H9 (cell line): Measurements from ENCODE around the gene IL36RN. TPM values are rescaled to one million over a fixed set of nuclear protein-coding genes. Genes with fewer than 3 reads are reported as not detected.

ENCODE experiments used
- DNase-seq: peaks from one replicate; pipeline ENCODE4 v3.0.0-alpha.2; 2017
- H2AFZ ChIP-seq: one replicate; pipeline ENCODE4 v1.6.1; 2013; ENCODE audit warnings: mild to moderate bottlenecking, low read length, control low read depth, moderate library complexity
- H2AK5ac ChIP-seq: 2 replicates; pipeline ENCODE4 v1.6.1; 2013; ENCODE audit warnings: low read length, control low read depth, mixed read lengths; ENCODE audit not compliant: insufficient read length
- H2BK120ac ChIP-seq: one replicate; pipeline ENCODE4 v1.6.1; 2013; ENCODE audit warnings: low read depth, mild to moderate bottlenecking, low read length, control low read depth, inconsistent platforms; ENCODE audit not compliant: poor library complexity, severe bottlenecking
- H2BK12ac ChIP-seq: 2 replicates; pipeline ENCODE4 v1.6.1; 2013; ENCODE audit warnings: low read length, control low read depth, mixed read lengths, low read depth; ENCODE audit not compliant: insufficient read length
- H2BK15ac ChIP-seq: 2 replicates; pipeline ENCODE4 v1.6.1; 2013; ENCODE audit warnings: low read depth, low read length, control low read depth
- H2BK20ac ChIP-seq: one replicate; pipeline ENCODE4 v1.6.1; 2013; ENCODE audit warnings: low read depth, mild to moderate bottlenecking, low read length, control low read depth, inconsistent platforms; ENCODE audit not compliant: poor library complexity, severe bottlenecking
- H2BK5ac ChIP-seq: 2 replicates; pipeline ENCODE4 v1.6.1; 2013; ENCODE audit warnings: low read length, control low read depth, mixed read lengths; ENCODE audit not compliant: insufficient read length
- H3K14ac ChIP-seq: 2 replicates; pipeline ENCODE4 v1.6.1; 2013; ENCODE audit warnings: low read length, control low read depth; ENCODE audit not compliant: insufficient read depth
- H3K18ac ChIP-seq: 2 replicates; pipeline ENCODE4 v1.6.1; 2013; ENCODE audit warnings: low read depth, mild to moderate bottlenecking, mixed read lengths, low read length, control low read depth; ENCODE audit not compliant: insufficient read length
- H3K23ac ChIP-seq: 2 replicates; pipeline ENCODE4 v1.6.1; 2013; ENCODE audit warnings: low read length, control low read depth, mixed read lengths, low read depth; ENCODE audit not compliant: insufficient read length
- H3K23me2 ChIP-seq: 2 replicates; pipeline ENCODE4 v1.6.1; 2013; ENCODE audit warnings: low read depth, mild to moderate bottlenecking, mixed read lengths, low read length, control low read depth; ENCODE audit not compliant: insufficient read length, poor library complexity, severe bottlenecking
- H3K27ac ChIP-seq: 2 replicates; pipeline ENCODE4 v1.5.1; 2013; ENCODE audit warnings: low read length, control low read depth, mixed read lengths, low read depth; ENCODE audit not compliant: insufficient read length
- H3K27me3 ChIP-seq: 2 replicates; pipeline ENCODE4 v1.6.1; 2013; ENCODE audit warnings: low read length, control low read depth, inconsistent platforms; ENCODE audit not compliant: insufficient read depth
- H3K4ac ChIP-seq: 2 replicates; pipeline ENCODE4 v1.6.1; 2013; ENCODE audit warnings: low read depth, mild to moderate bottlenecking, control low read depth, inconsistent platforms, low read length, moderate library complexity
- H3K4me1 ChIP-seq: 2 replicates; pipeline ENCODE4 v1.6.1; 2013; ENCODE audit warnings: low read length, control low read depth, inconsistent platforms; ENCODE audit not compliant: insufficient read depth
- H3K4me2 ChIP-seq: 2 replicates; pipeline ENCODE4 v1.6.1; 2013; ENCODE audit warnings: low read length, control low read depth, mixed read lengths; ENCODE audit not compliant: insufficient read length, insufficient read depth
- H3K56ac ChIP-seq: 2 replicates; pipeline ENCODE4 v1.6.1; 2013; ENCODE audit warnings: low read depth, mild to moderate bottlenecking, mixed read lengths, low read length, control low read depth; ENCODE audit not compliant: insufficient read length
- H3K79me1 ChIP-seq: 2 replicates; pipeline ENCODE4 v1.6.1; 2013; ENCODE audit warnings: low read depth, mild to moderate bottlenecking, moderate library complexity, low read length, control low read depth, inconsistent platforms; ENCODE audit not compliant: insufficient read depth, poor library complexity, severe bottlenecking
- H3K79me2 ChIP-seq: 2 replicates; pipeline ENCODE4 v1.6.1; 2013; ENCODE audit warnings: low read length, control low read depth, inconsistent platforms; ENCODE audit not compliant: insufficient read depth
- H3K9ac ChIP-seq: 2 replicates; pipeline ENCODE4 v1.6.1; 2013; ENCODE audit warnings: low read length, control low read depth, mixed read lengths; ENCODE audit not compliant: insufficient read length; ENCODE audit errors: extremely low read depth
- H3K9me3 ChIP-seq: one replicate; pipeline ENCODE4 v1.6.1; 2013; ENCODE audit warnings: low read depth, low read length, inconsistent platforms; ENCODE audit not compliant: control insufficient read depth
- H3T11ph ChIP-seq: one replicate; pipeline ENCODE4 v1.6.1; 2013; ENCODE audit warnings: mild to moderate bottlenecking, low read length, control low read depth, inconsistent platforms
- H4K20me1 ChIP-seq: one replicate; pipeline ENCODE4 v1.6.1; 2013; ENCODE audit not compliant: control insufficient read depth, insufficient read length, insufficient read depth
- H4K5ac ChIP-seq: 2 replicates; pipeline ENCODE4 v1.6.1; 2013; ENCODE audit warnings: low read depth, mild to moderate bottlenecking, mixed read lengths, low read length, control low read depth; ENCODE audit not compliant: insufficient read length
- H4K8ac ChIP-seq: replicated peaks from 2 replicates; pipeline ENCODE4 v1.6.1; 2013; ENCODE audit warnings: low read length, control low read depth, mixed read lengths, low read depth; ENCODE audit not compliant: insufficient read length
- H4K91ac ChIP-seq: 2 replicates; pipeline ENCODE4 v1.6.1; 2013; ENCODE audit warnings: low read depth, mild to moderate bottlenecking, moderate library complexity, mixed read lengths, low read length, control low read depth; ENCODE audit not compliant: insufficient read length
- H3K27ac Mint-ChIP-seq, 3 experiments: 2 replicates in 2 of 3; 3 replicates in 1 of 3; pipeline ENCODE4 v1.8.0; 2020 to 2021; ENCODE audit warnings: mixed read lengths in 3 of 3, mild to moderate bottlenecking in 1 of 3, moderate library complexity in 1 of 3
- H3K27me3 Mint-ChIP-seq: 2 replicates; pipeline ENCODE4 v1.8.0; 2021; ENCODE audit warnings: low read depth, mild to moderate bottlenecking, moderate library complexity, mixed read lengths
- H3K36me3 Mint-ChIP-seq, 3 experiments: 2 replicates in 2 of 3; 3 replicates in 1 of 3; pipeline ENCODE4 v1.8.0; 2020 to 2021; ENCODE audit warnings: low read depth in 3 of 3, mixed read lengths in 3 of 3; ENCODE audit not compliant: insufficient read depth in 1 of 3
- H3K4me1 Mint-ChIP-seq, 2 experiments: 2 replicates each; pipeline ENCODE4 v1.8.0; 2020; ENCODE audit warnings: mixed read lengths in 2 of 2
- H3K4me3 Mint-ChIP-seq, 2 experiments: 2 replicates in 1 of 2; 3 replicates in 1 of 2; pipeline ENCODE4 v1.8.0; 2020 to 2021; ENCODE audit warnings: mild to moderate bottlenecking in 2 of 2, mixed read lengths in 2 of 2, moderate library complexity in 1 of 2
- H3K9me3 Mint-ChIP-seq, 2 experiments: 2 replicates in 1 of 2; 3 replicates in 1 of 2; pipeline ENCODE4 v1.8.0; 2020; ENCODE audit warnings: mild to moderate bottlenecking in 2 of 2, mixed read lengths in 2 of 2, moderate library complexity in 1 of 2
- CTCF ChIP-seq: fragments of 200-600 bp; sonication (generic); conservative IDR thresholded peaks from 3 replicates; pipeline ENCODE4 v1.8.0; 2021; ENCODE audit warnings: antibody characterized with exemption, mild to moderate bottlenecking
- WGBS: extraction: QIAGEN DNeasy Blood & Tissue Kit; methylation state at CpG from one replicate; pipeline ENCODE4 v1.1.7; 2013; ENCODE audit warnings: missing lambda C conversion rate, low lambda C conversion rate, mixed read lengths; ENCODE audit not compliant: insufficient read length; ENCODE audit errors: extremely low coverage; 5-methylcytosine and 5-hydroxymethylcytosine counted together
- total RNA-seq: library from RNA; stranded (reverse); gene quantifications from 2 replicates; pipeline ENCODE4 v1.2.1, GENCODE V29; 2021

Gene IL36RN
- total RNA-seq, 1 experiment from 2014 or later = not detected

- H2AFZ ChIP-seq = no peak overlapping the region
- H2BK12ac ChIP-seq = no peak overlapping the region
- Mint-ChIP-seq H3K9me3 (peaks cover 59 to 82% of the 10 kb centered on the region in 2 experiments), H3K27ac (no peak overlapping the region), H3K4me3 (no peak overlapping the region), H3K4me1 (no peaks in the 10 kb centered on the region), H3K36me3 (peaks cover 0 to 9% (median 7%) of the 10 kb centered on the region in 3 experiments; a peak in 4 of 7 replicates), H3K27me3 (peaks cover 30% of the 10 kb centered on the region)
- H4K20me1 ChIP-seq = no peaks in the 10 kb centered on the region
- H2BK120ac ChIP-seq = no peak overlapping the region
- no peak overlapping the region for H2BK20ac ChIP-seq
- H3K23me2 ChIP-seq = no peaks in the 10 kb centered on the region
- H2AK5ac ChIP-seq = no peak overlapping the region
- H3K27ac ChIP-seq = no peak overlapping the region
- H4K5ac ChIP-seq = no peak overlapping the region
- no peak overlapping the region for H2BK5ac ChIP-seq
- no peak overlapping the region for H3K9ac ChIP-seq
- no peaks in the 10 kb centered on the region for H3K27me3 ChIP-seq
- no peak overlapping the region for H4K8ac ChIP-seq
- no CpG with 5 or more reads among the region's 3 CpGs for WGBS
- no peak overlapping the region for H3K18ac ChIP-seq
- H3K4me2 ChIP-seq = no peak overlapping the region
- DNase-seq = no peak
- no peak overlapping the region for H2BK15ac ChIP-seq
- no peak overlapping the region for H3T11ph ChIP-seq
- H3K4ac ChIP-seq = no peak overlapping the region
- H4K91ac ChIP-seq = no peak overlapping the region
- H3K4me1 ChIP-seq = no peaks in the 10 kb centered on the region
- no peak for TF ChIP-seq CTCF
- H3K79me2 ChIP-seq = no peaks in the 10 kb centered on the region
- no peak overlapping the region for H3K56ac ChIP-seq
- no peak overlapping the region for H3K23ac ChIP-seq
- peaks cover 14% of the 10 kb centered on the region for H3K9me3 ChIP-seq
- H3K14ac ChIP-seq = no peak overlapping the region
- H3K79me1 ChIP-seq = no peaks in the 10 kb centered on the region
Observed at GRCh38 chr2:113053666-113054065, 5.3 kb upstream of the IL36RN start.
